MCF 10A (cell line): ENCODE measurements around the gene HPDL. TPM values are rescaled to one million over a fixed set of nuclear protein-coding genes. Genes with fewer than 3 reads are reported as not detected.
"Not testable (repeated sequence)": the region's sequence is repeated elsewhere in the genome, so short reads cannot be mapped to it uniquely, and the experiment has no call there.

Source experiments
- Bru-seq: library from RNA; stranded (reverse); fragments of 400-500 nt; gene quantifications from one replicate; lab custom pipeline; 2021; lab: Mats Ljungman, UMichigan
- BruChase-seq, 2 experiments: library from RNA; stranded (reverse); fragments of 400-500 nt; gene quantifications; one replicate each; lab custom pipeline; 2021; lab: Mats Ljungman, UMichigan
- BruUV-seq: library from RNA; stranded (reverse); fragments of 400-500 nt; replicated peaks from 2 replicates; lab custom pipeline; 2021; lab: Mats Ljungman, UMichigan
- CTCF ChIA-PET: fragments of 300-600 bp; sonication (Branson Sonifier 250); formaldehyde crosslinking; extraction: SDS; loops from one replicate; lab custom pipeline; 2021; ENCODE audit warnings: antibody characterized with exemption, inconsistent platforms; lab: Yijun Ruan, JAX
- POLR2A ChIA-PET: fragments of 300-600, 350-650 bp; sonication (Branson Sonifier 250); formaldehyde crosslinking; extraction: SDS; loops from one replicate; lab custom pipeline; 2020; ENCODE audit warnings: antibody characterized with exemption, inconsistent platforms; lab: Yijun Ruan, JAX
- DNase-seq: peaks from one replicate; pipeline ENCODE4 v3.0.0-alpha.2; 2018; ENCODE audit not compliant: unreplicated experiment
- H3K27ac Mint-ChIP-seq: one replicate; pipeline ENCODE4 v1.8.0; 2022; ENCODE audit warnings: mild to moderate bottlenecking, low read depth, mixed read lengths; ENCODE audit not compliant: unreplicated experiment
- H3K27me3 Mint-ChIP-seq: one replicate; pipeline ENCODE4 v1.8.0; 2022; ENCODE audit warnings: mixed read lengths; ENCODE audit not compliant: insufficient read depth, unreplicated experiment
- H3K36me3 Mint-ChIP-seq: one replicate; pipeline ENCODE4 v1.8.0; 2022; ENCODE audit warnings: mild to moderate bottlenecking, moderate library complexity, mixed read lengths; ENCODE audit not compliant: insufficient read depth, unreplicated experiment
- H3K4me1 Mint-ChIP-seq: one replicate; pipeline ENCODE4 v1.8.0; 2022; ENCODE audit warnings: mixed read lengths; ENCODE audit not compliant: insufficient read depth, unreplicated experiment
- H3K4me3 Mint-ChIP-seq: one replicate; pipeline ENCODE4 v1.8.0; 2022; ENCODE audit warnings: mild to moderate bottlenecking, moderate library complexity, mixed read lengths; ENCODE audit not compliant: unreplicated experiment
- H3K9me3 Mint-ChIP-seq: one replicate; pipeline ENCODE4 v1.8.0; 2022; ENCODE audit warnings: mixed read lengths; ENCODE audit not compliant: unreplicated experiment
- intact Hi-C: fragments of 100-400 bp; cut with micrococcal nuclease; formaldehyde crosslinking; loops from 2 replicates; pipeline ENCODE4 v1.14.1; 2022
- long read RNA-seq: library from polyadenylated mRNA; stranded (forward); transcript quantifications from one replicate; pipeline ENCODE4 v2.0.0, GENCODE V29; 2022
- total RNA-seq: library from RNA; stranded (reverse); gene quantifications from 2 replicates; pipeline ENCODE4 v1.2.3, GENCODE V29; 2022
- TF ChIP-seq, protein P1 (sequence below): fragments of 200-600 bp; IDR thresholded peaks from one replicate; pipeline ENCODE4 v1.8.0; 2022; ENCODE audit warnings: antibody characterized with exemption, mild to moderate bottlenecking; ENCODE audit not compliant: unreplicated experiment

The HPDL gene
- total RNA-seq (0.37 TPM in 1 of 2 replicates, not detected in the other), Bru-seq, nascent RNA (not detected), BruChase-seq, experiment 1, labeled RNA remaining after a 6-hour chase (percentile 25 among the genes with signal in this experiment), BruChase-seq, experiment 2, labeled RNA remaining after a 2-hour chase (not detected)
- long read RNA-seq: 0 reads

DNA sequence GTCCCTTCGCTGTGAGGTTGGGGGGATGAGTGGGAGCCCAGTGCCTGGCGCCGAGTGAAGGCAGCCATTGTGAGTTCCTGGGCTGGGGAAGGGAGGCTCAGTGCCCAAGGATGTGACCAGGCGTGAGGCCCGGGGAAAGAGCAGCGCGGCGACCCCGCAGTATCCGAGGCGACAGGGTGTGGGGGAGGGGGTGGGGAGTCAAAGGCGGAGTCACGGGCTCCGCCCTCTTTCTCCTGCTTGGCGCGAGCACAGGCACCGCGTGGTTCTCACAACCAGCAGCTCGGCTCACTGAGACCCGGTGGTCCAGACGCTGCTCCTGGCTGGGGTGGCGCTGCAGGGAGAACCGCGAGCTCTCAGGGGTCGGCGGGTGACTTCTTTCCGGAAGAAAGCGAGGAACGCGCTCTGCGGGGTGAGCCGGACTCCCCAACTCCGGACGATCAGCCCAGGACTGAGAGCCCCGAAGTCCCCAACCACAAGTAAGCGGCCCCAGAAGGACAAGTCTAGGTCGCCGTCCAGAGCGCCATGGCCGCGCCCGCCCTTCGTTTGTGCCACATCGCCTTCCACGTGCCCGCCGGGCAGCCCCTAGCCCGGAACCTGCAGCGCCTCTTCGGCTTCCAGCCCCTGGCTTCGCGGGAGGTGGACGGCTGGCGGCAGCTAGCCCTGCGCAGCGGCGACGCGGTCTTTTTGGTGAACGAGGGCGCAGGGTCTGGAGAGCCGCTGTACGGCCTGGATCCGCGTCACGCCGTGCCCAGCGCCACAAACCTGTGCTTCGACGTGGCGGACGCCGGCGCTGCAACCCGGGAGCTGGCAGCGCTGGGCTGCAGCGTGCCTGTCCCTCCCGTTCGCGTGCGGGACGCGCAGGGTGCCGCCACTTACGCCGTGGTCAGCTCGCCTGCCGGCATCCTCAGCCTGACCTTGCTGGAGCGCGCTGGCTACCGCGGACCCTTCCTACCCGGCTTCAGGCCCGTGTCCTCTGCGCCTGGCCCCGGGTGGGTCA lies at the start of gene HPDL:
HPDL (plus strand) TSS at position 269 of the 997 bp plus-strand sequence; CDS start at position 523, 254 bp downstream.
- Mint-ChIP-seq H3K4me3 (peak within 1 kb of the TSS; percentile 70), H3K27ac (no peak within 1 kb of the TSS), H3K27me3 (no peaks in the 10 kb centered on the region), H3K36me3 (peaks cover 8% of the 10 kb centered on the region), H3K9me3 (no peaks in the 10 kb centered on the region), H3K4me1 (peaks cover 7% of the 10 kb centered on the region)
- ChIA-PET POLR2A (interaction anchor here (2.3 kb wide), 1 partner anchor 13 kb away, joined by 15 read pairs; the partner anchor contains the start of genes MUTYH and TOE1), CTCF (interaction anchor here (0.6 kb wide), 2 partner anchors 164 to 1273 kb away, joined by 3 read pairs; partner anchors contain the start of gene TESK2)
- DNase-seq: peak; percentile 48
- intact Hi-C loops: no loop called here
- TF ChIP-seq, protein P1, sequence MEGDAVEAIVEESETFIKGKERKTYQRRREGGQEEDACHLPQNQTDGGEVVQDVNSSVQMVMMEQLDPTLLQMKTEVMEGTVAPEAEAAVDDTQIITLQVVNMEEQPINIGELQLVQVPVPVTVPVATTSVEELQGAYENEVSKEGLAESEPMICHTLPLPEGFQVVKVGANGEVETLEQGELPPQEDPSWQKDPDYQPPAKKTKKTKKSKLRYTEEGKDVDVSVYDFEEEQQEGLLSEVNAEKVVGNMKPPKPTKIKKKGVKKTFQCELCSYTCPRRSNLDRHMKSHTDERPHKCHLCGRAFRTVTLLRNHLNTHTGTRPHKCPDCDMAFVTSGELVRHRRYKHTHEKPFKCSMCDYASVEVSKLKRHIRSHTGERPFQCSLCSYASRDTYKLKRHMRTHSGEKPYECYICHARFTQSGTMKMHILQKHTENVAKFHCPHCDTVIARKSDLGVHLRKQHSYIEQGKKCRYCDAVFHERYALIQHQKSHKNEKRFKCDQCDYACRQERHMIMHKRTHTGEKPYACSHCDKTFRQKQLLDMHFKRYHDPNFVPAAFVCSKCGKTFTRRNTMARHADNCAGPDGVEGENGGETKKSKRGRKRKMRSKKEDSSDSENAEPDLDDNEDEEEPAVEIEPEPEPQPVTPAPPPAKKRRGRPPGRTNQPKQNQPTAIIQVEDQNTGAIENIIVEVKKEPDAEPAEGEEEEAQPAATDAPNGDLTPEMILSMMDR: no peak
- BruUV-seq: no TSS peak

DNA sequence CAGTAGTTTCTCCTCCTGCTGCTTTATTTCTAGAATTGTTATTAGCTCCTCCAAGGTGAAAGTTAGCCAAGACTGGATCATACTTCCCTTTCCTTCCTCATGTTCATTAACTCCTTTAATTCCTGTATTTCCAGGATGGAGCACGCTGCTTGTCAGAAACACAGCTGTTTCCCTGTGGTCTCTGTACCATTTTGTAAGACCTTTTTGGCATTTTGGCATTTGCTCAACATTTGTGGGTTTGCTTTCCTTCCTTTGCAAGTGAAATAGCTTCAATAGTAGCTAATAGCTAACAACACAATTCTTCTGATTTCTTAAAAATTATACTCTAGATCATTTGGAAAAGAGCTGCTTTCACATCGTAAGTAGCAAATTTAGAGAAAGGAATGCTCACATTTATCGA lies 44.3 kb upstream of the HPDL start:
- Mint-ChIP-seq H3K36me3 (no peaks in the 10 kb centered on the region), H3K27ac (no peak overlapping the region), H3K9me3 (peaks cover 9% of the 10 kb centered on the region), H3K27me3 (peaks cover 29% of the 10 kb centered on the region), H3K4me1 (no peaks in the 10 kb centered on the region), H3K4me3 (no peak overlapping the region)
- TF ChIP-seq, protein P1: no peak
- CTCF ChIA-PET: interaction anchor here (0.7 to 1.0 kb wide), 3 partner anchors 18 to 189 kb away, joined by 3 to 5 read pairs (median 3); no protein-coding TSS in a partner anchor
- intact Hi-C loops: no loop called here
- DNase-seq: no peak
- POLR2A ChIA-PET: no interaction called here
- BruUV-seq: no TSS peak

DNA sequence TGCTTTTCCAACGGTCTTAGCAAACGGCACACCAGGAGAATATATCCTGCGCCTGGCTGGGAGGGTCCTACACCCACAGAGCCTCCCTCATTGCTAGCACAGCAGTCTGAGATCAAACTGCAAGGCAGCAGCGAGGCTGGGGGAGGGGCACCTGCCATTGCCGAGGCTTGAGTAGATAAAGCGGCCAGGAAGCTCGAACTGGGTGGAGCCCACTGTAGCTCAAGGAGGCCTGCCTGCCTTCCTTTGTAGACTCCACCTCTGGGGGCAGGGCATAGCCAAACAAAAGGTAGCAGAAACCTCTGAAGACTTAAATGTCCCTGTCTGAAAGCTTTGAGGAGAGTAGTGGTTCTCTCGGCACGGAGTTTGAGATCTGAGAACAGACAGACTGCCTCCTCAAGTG lies 41.8 kb upstream of the HPDL start:
- H3K27ac Mint-ChIP-seq, H3K4me3 Mint-ChIP-seq, DNase-seq, H3K4me1 Mint-ChIP-seq, intact Hi-C loops, BruUV-seq, H3K9me3 Mint-ChIP-seq, H3K36me3 Mint-ChIP-seq, POLR2A ChIA-PET: not testable (repeated sequence)
- peaks cover 33% of the 10 kb centered on the region for H3K27me3 Mint-ChIP-seq
- CTCF ChIA-PET: interaction anchor here (0.7 kb wide), 2 partner anchors 18 to 563 kb away, joined by 3 to 4 read pairs; no protein-coding TSS in a partner anchor

GRCh38 chr1:45286521-45286920 lies 40.2 kb upstream of the HPDL start:
- CTCF ChIA-PET, H3K9me3 Mint-ChIP-seq, BruUV-seq, H3K27ac Mint-ChIP-seq, intact Hi-C loops, H3K4me3 Mint-ChIP-seq, H3K36me3 Mint-ChIP-seq, DNase-seq, H3K4me1 Mint-ChIP-seq, POLR2A ChIA-PET: not testable (repeated sequence)
- H3K27me3 Mint-ChIP-seq: peaks cover 31% of the 10 kb centered on the region

DNA sequence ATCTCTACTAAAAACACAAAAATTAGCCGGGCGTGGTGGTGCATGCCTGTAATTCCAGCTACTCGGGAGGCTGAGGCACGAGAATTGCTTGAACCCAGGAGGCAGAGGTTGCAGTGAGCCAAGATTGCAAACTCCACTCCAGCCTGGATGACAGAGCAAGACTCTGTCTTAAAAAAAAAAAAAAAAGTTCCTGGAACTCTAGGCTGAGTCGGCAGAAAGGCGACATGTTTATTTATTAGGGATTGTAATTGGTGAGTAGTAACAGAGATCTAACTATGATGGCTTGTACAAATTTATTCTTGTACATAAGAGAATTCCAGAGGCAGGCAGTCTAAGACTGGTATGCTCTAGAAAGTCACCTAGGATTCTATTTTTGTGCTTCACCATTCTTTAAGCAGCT lies 35.7 kb upstream of the HPDL start:
- H3K4me1 Mint-ChIP-seq, BruUV-seq, POLR2A ChIA-PET: not testable (repeated sequence)

More for the DNA sequence above, 35.7 kb upstream of the HPDL start:
- H3K27ac Mint-ChIP-seq, H3K36me3 Mint-ChIP-seq, H3K9me3 Mint-ChIP-seq, intact Hi-C loops, H3K4me3 Mint-ChIP-seq, DNase-seq: not testable (repeated sequence)
- CTCF ChIA-PET: interaction anchor here (0.6 to 14.0 kb wide), 4 partner anchors 10 to 1085 kb away, joined by 4 to 437 read pairs (median 10); partner anchors contain the start of genes HECTD3 and UROD
- peaks cover 12% of the 10 kb centered on the region for H3K27me3 Mint-ChIP-seq
